ENCODE measurements around the gene TMPRSS13.
"Not testable (repeated sequence)": the region's sequence is repeated elsewhere in the genome, so short reads cannot be mapped to it uniquely, and the experiment has no call there.

Gene TMPRSS13

GRCh38 chr11:117928446-117929141 lies 608 bp downstream of the TMPRSS13 start:
- TF ChIP-seq, protein P1, sequence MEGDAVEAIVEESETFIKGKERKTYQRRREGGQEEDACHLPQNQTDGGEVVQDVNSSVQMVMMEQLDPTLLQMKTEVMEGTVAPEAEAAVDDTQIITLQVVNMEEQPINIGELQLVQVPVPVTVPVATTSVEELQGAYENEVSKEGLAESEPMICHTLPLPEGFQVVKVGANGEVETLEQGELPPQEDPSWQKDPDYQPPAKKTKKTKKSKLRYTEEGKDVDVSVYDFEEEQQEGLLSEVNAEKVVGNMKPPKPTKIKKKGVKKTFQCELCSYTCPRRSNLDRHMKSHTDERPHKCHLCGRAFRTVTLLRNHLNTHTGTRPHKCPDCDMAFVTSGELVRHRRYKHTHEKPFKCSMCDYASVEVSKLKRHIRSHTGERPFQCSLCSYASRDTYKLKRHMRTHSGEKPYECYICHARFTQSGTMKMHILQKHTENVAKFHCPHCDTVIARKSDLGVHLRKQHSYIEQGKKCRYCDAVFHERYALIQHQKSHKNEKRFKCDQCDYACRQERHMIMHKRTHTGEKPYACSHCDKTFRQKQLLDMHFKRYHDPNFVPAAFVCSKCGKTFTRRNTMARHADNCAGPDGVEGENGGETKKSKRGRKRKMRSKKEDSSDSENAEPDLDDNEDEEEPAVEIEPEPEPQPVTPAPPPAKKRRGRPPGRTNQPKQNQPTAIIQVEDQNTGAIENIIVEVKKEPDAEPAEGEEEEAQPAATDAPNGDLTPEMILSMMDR (IDR thresholded peaks at IDR 0.05; ENCODE audit: insufficient read depth, missing control alignments): no peak
- DNase-seq (ENCODE audit: insufficient read length, low spot score) (no peak), FAIRE-seq (no peak)

DNA sequence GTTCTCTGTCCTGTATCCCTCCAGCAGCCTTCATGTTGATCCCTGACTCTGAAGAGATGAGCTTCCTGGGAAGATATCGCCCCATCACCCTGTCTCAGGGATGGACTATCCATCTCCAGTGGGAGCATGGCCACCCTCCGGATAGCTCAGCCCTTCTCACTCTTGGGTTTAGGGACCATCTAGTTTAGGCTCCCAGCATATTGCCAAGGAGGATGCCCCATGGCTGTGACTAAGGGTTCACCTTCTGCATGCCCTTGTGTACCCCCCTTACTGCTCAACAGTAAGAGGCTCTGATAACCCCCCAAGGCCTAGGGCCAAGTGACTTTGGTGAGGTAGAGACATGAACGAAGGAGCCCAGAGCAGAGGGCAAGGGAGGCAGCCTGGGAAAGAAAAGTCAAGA lies 1.3 kb downstream of the TMPRSS13 start:
- DNase-seq (ENCODE audit: insufficient read length, low spot score) (no peak), FAIRE-seq (no peak)
- TF ChIP-seq, protein P1 (IDR thresholded peaks at IDR 0.05; ENCODE audit: insufficient read depth, missing control alignments): no peak

DNA sequence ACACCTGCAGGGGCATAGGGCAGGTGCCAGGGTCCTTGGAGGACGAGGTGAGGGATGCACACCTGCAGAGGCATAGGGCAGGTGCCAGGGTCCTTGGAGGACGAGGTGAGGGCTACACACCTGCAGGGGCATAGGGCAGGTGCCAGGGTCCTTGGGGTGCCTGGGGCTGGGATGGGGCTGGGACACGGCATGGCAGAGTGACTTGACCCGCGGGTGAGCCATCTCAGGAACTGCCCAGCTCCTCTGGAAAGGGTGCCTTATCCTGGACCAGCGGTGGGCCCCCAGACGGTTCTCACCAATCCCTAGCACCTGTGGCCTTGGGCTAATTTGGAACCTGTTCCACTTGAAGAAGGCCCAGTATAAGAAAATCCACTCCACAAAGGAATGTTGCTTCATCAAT lies 3.0 kb downstream of the TMPRSS13 start:
- not testable (repeated sequence) for DNase-seq (ENCODE audit: insufficient read length, low spot score); FAIRE-seq

DNA sequence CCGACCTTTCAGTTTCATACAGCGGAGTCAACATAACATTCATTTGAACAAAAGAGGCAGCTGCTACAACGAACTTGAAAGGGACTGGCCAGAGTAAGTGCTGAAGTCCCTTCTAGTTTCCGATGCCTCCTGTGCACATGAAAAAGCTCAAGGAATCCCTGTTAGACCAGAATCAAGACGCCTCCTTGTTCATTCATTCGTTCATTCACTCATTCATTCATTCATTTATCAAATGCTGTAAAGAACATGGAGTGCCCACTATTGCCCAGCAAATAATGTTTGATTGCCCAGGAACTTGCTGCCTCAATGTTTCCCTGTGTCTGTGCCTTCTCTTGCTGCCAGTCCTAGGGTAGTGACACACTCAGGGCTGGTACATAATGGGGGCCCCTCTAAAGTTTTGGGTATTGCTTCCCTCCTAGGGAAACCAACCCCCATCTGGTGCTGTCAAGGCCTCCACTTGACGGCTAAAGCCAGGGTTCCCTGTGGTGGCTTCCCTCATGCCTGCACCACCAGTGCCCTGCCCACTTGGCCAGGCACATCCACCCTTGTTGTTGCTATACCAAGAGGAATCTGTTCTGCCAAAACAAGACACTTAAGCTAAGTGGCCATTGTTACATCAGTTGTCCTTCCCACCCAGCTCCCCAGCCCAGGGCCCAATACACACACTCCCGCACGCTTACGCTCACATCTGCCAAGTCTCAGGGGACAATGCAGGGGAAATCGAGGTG lies 3.8 kb downstream of the TMPRSS13 start:
- TF ChIP-seq, protein P1 (IDR thresholded peaks at IDR 0.05; ENCODE audit: insufficient read depth, missing control alignments): no peak
- no peak for DNase-seq (ENCODE audit: insufficient read length, low spot score)
- no peak for FAIRE-seq

DNA sequence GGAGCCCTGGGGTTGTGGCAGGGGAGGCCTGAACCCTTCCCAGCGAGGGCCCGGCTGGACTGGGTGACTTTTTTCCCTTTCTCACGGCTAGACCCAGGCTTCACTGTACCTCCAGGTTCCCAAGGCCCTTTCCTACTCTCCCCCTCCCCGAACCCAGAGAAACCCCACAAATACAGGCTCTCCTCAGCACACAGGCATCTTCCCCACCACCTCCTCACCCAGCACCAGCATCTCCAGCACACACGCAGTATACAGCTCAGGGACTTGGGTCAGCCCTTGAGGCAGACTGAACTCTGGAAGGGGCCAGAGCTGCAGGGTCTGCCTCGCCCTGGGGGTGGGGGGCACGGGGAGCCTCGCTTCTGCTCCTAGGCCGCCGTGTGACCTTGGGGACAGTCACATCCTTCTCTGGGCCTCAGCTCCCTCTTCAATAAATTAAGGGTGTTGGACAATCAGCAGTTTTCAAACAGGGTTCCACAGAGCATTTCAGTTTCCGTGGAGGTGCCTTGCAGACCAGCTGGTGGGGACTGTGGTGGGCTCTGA lies 4.5 kb downstream of the TMPRSS13 start:
- DNase-seq (ENCODE audit: insufficient read length, low spot score) (no peak), FAIRE-seq (no peak)

DNA sequence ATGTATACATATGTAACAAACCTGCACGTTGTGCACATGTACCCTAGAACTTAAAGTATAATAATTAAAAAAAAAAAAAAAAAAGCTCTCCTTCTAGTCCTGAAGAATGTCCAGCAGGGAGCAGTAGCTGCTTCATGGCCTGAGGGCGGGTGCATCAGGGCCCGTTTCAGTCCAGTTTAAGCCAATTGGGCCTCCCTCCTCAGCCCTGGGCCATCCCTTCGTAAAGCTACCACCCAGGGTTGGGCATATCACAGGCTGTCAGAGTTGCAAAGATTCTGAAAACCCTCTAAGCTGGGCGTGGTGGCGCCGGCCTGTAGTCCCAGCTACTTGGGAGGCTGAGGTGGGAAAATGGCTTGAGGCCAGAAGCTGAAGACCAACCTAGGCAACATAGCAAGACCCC lies 5.4 kb downstream of the TMPRSS13 start:
- FAIRE-seq (no peak), DNase-seq (ENCODE audit: insufficient read length, low spot score) (no peak)
- TF ChIP-seq, protein P1 (IDR thresholded peaks at IDR 0.05; ENCODE audit: insufficient read depth, missing control alignments): no peak

More for the DNA sequence above, 4.5 kb downstream of the TMPRSS13 start:
- TF ChIP-seq, protein P1 (IDR thresholded peaks at IDR 0.05; ENCODE audit: insufficient read depth, missing control alignments): no peak

DNA sequence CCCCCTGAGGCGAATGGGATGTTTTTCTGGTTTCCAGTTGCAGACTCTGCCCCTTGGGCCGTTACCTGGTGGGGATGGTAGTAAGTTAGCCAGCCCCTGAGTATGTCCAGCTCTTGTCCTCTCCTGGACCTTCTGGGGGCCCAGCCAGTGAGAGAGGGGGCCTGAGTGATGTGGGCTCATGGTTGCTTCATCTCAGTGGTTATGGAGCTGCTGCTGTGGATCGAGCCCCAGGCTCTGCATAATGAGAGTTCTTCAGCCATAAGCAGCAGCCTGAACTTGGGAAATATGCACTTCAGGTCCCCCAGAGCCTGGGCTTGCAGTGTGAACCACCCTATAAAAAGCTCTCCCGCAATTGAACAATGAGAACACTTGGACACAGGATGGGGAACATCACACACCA lies 5.9 kb downstream of the TMPRSS13 start:
- FAIRE-seq (no peak), DNase-seq (ENCODE audit: insufficient read length, low spot score) (no peak)
- TF ChIP-seq, protein P1 (IDR thresholded peaks at IDR 0.05; ENCODE audit: insufficient read depth, missing control alignments): no peak

Measured in D721Med (cell line).